DOHH2 (cell line): ENCODE data around the gene PLCB3.

ENCODE experiments used
- EZH2phosphoT487 ChIP-seq: fragments of 200-600 bp; sonication (generic); IDR thresholded peaks from 2 replicates; pipeline ENCODE4 v1.6.1; 2017; ENCODE audit warnings: borderline replicate concordance, mild to moderate bottlenecking, antibody characterized with exemption, low read length, moderate library complexity, mixed read lengths
- TF ChIP-seq, protein P1 (sequence below): fragments of 200-600 bp; sonication (generic); IDR thresholded peaks from one replicate; pipeline ENCODE4 v1.5.1; 2014; ENCODE audit warnings: antibody characterized with exemption, mild to moderate bottlenecking, low read depth, low read length; ENCODE audit not compliant: poor library complexity, severe bottlenecking

DNA sequence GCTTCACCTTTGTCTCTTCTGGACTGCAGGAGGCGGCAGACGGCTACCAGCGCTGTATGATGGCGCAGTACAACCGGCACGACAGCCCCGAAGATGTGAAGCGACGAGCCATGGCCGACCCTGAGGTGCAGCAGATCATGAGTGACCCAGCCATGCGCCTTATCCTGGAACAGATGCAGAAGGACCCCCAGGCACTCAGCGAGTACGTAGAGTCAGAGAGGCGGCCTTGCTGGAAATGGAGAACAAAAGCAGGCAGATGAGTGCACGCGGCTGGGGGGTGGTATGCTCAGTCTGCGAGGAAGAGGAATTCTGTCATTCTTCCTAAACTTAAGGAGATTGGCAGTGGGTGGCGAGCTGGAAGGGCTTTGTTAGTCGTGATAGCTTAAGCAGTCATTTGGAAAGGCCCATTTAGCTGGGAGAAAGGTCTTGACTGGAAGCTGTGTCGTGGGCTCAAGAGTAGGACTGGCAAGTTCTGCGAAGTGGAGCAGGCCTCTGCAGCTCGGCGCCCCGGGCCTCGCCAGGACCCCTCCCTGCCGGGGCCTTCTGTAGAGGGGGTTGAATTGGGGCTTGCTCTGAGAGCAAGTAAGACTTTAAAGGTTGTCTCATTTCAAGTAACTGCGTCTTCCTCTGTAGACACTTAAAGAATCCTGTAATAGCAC, 47.8 kb upstream of the PLCB3 start:
- TF ChIP-seq EZH2phosphoT487: no peak
- TF ChIP-seq, protein P1, sequence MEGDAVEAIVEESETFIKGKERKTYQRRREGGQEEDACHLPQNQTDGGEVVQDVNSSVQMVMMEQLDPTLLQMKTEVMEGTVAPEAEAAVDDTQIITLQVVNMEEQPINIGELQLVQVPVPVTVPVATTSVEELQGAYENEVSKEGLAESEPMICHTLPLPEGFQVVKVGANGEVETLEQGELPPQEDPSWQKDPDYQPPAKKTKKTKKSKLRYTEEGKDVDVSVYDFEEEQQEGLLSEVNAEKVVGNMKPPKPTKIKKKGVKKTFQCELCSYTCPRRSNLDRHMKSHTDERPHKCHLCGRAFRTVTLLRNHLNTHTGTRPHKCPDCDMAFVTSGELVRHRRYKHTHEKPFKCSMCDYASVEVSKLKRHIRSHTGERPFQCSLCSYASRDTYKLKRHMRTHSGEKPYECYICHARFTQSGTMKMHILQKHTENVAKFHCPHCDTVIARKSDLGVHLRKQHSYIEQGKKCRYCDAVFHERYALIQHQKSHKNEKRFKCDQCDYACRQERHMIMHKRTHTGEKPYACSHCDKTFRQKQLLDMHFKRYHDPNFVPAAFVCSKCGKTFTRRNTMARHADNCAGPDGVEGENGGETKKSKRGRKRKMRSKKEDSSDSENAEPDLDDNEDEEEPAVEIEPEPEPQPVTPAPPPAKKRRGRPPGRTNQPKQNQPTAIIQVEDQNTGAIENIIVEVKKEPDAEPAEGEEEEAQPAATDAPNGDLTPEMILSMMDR: no peak
